K562 (cell line): ENCODE results near the gene MYH7B.

Experiments used
- ATF2 ChIP-seq: sonication (generic); formaldehyde crosslinking; IDR thresholded peaks from 2 replicates; pipeline ENCODE4 v1.8.1; 2022; ENCODE audit warnings: missing genetic modification reagents
- DPF2 ChIP-seq: fragments of 450-650 bp; IDR thresholded peaks from 2 replicates; pipeline ENCODE4 v1.6.1; 2016
- EGR1 ChIP-seq: fragments of 450-650 bp; conservative IDR thresholded peaks from 2 replicates; pipeline ENCODE4 v1.6.1; 2017; ENCODE audit warnings: mild to moderate bottlenecking
- HDAC6 ChIP-seq: IDR thresholded peaks from 2 replicates; pipeline ENCODE4 v1.6.1; 2012; ENCODE audit warnings: low read depth, mild to moderate bottlenecking, control low read depth, inconsistent platforms, low read length, moderate library complexity
- HINFP ChIP-seq: fragments of 450-650 bp; conservative IDR thresholded peaks from 2 replicates; pipeline ENCODE4 v1.6.1; 2016; ENCODE audit warnings: missing genetic modification characterization, low read depth, mild to moderate bottlenecking, control low read depth, missing compliant biosample characterization
- IFI16 ChIP-seq: fragments of 250-450 bp; sonication (Bioruptor Pico); IDR thresholded peaks from 2 replicates; pipeline ENCODE4 v2.1.2; 2022; ENCODE audit warnings: mild to moderate bottlenecking, inconsistent platforms
- MYBL2 ChIP-seq, 2 experiments: fragments of 450-650 bp in 1 of 2; sonication (generic) in 1 of 2; formaldehyde crosslinking in 1 of 2; IDR thresholded peaks; 2 replicates each; pipeline versions ENCODE4 v1.6.1 to v1.8.1; 2017 to 2022; ENCODE audit warnings: borderline replicate concordance in 1 of 2, inconsistent platforms in 1 of 2, low read depth in 1 of 2, mild to moderate bottlenecking in 1 of 2, missing genetic modification reagents in 1 of 2, moderate library complexity in 1 of 2
- TBP ChIP-seq: optimal IDR thresholded peaks from 2 replicates; pipeline ENCODE3; 2011; ENCODE audit warnings: low read depth, low read length, improper control_type of control experiment
- ZFP30 ChIP-seq: fragments of 250-450 bp; sonication (Bioruptor Pico); IDR thresholded peaks from 2 replicates; pipeline ENCODE4 v1.8.0; 2022; ENCODE audit warnings: moderate library complexity, mild to moderate bottlenecking, inconsistent platforms, borderline replicate concordance
- ZNF586 ChIP-seq: fragments of 450-650 bp; formaldehyde crosslinking; conservative IDR thresholded peaks from 2 replicates; pipeline ENCODE4 v1.4.0; 2020; ENCODE audit warnings: mild to moderate bottlenecking, moderate library complexity
- TF ChIP-seq, protein P1 (sequence below), 3 experiments: IDR thresholded peaks in 2 of 3; conservative IDR thresholded peaks in 1 of 3; 2 replicates each; pipeline ENCODE4 v1.5.1; 2011 to 2012; ENCODE audit warnings: low read length in 3 of 3, mild to moderate bottlenecking in 3 of 3, control low read depth in 2 of 3, improper control_type of control experiment in 1 of 3, inconsistent platforms in 1 of 3, low read depth in 1 of 3, mixed read lengths in 1 of 3, moderate library complexity in 1 of 3; ENCODE audit not compliant: insufficient read depth in 2 of 3

DNA sequence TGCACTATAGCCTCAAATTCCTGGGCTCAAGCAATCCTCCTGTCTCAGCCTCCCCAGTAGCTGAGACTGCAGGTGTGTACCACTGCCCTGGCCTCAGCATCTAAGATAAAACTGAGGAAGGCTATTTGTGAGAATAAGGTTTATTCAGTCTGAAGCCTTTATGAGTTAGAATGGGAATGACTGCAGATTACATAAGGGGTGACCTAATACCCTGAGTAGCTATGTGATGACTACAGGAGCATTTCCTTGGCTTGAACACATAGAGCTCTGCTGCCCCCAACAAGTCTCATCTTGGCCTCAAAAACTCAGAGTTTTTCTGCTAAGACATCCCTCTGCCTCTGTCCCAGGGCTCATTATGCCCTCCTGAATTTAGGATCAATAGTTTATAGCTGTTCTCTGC, 7.6 kb upstream of the MYH7B start:
- no peak for TF ChIP-seq ATF2 (CRISPR knock-in tag)
- TF ChIP-seq IFI16 (CRISPR knock-in tag), result no peak
- TF ChIP-seq, protein P1, sequence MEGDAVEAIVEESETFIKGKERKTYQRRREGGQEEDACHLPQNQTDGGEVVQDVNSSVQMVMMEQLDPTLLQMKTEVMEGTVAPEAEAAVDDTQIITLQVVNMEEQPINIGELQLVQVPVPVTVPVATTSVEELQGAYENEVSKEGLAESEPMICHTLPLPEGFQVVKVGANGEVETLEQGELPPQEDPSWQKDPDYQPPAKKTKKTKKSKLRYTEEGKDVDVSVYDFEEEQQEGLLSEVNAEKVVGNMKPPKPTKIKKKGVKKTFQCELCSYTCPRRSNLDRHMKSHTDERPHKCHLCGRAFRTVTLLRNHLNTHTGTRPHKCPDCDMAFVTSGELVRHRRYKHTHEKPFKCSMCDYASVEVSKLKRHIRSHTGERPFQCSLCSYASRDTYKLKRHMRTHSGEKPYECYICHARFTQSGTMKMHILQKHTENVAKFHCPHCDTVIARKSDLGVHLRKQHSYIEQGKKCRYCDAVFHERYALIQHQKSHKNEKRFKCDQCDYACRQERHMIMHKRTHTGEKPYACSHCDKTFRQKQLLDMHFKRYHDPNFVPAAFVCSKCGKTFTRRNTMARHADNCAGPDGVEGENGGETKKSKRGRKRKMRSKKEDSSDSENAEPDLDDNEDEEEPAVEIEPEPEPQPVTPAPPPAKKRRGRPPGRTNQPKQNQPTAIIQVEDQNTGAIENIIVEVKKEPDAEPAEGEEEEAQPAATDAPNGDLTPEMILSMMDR (IDR thresholded peaks at IDR 0.05 in 2 of 3, conservative IDR thresholded peaks at IDR 0.05 in 1 of 3; ENCODE audit: insufficient read depth in 2 of 3, low read depth in 1 of 3, low read length in 3 of 3), result no peak
- TF ChIP-seq HINFP (tag), result no peak
- no peak for TF ChIP-seq ZFP30 (CRISPR knock-in tag)
- no peak for TF ChIP-seq MYBL2 (IDR thresholded peaks at IDR 0.05; ENCODE audit: low read depth)
- TF ChIP-seq MYBL2 (CRISPR knock-in tag; IDR thresholded peaks at IDR 0.05; ENCODE audit: borderline replicate concordance), result no peak
- no peak for TF ChIP-seq DPF2
- no peak for TF ChIP-seq HDAC6
- no peak for TF ChIP-seq ZNF586 (CRISPR knock-in tag)
- no peak for TF ChIP-seq TBP
- TF ChIP-seq EGR1, result no peak
